Activated naive CD8-positive, alpha-beta T cell (primary cell): ENCODE results near the gene MMP10.

Source experiments
- H3K27ac Mint-ChIP-seq: one replicate; pipeline ENCODE4 v1.8.0; 2021; ENCODE audit warnings: mixed read lengths
- H3K27me3 Mint-ChIP-seq: one replicate; pipeline ENCODE4 v1.8.0; 2021; ENCODE audit warnings: mixed read lengths
- H3K36me3 Mint-ChIP-seq: one replicate; pipeline ENCODE4 v1.8.0; 2021; ENCODE audit warnings: mixed read lengths
- H3K4me1 Mint-ChIP-seq: one replicate; pipeline ENCODE4 v1.8.0; 2021; ENCODE audit warnings: low read depth, mixed read lengths
- H3K4me3 Mint-ChIP-seq: one replicate; pipeline ENCODE4 v1.8.0; 2021; ENCODE audit warnings: mild to moderate bottlenecking, mixed read lengths
- H3K9me3 Mint-ChIP-seq: one replicate; pipeline ENCODE4 v1.8.0; 2021; ENCODE audit warnings: low read depth, mixed read lengths

MMP10 gene

GRCh38 chr11:102722821-102723220 is 57.6 kb downstream of the MMP10 start:
- no peak overlapping the region for H3K4me3 Mint-ChIP-seq
- H3K36me3 Mint-ChIP-seq, result no peaks in the 10 kb centered on the region
- H3K27ac Mint-ChIP-seq, result no peak overlapping the region
- no peaks in the 10 kb centered on the region for H3K9me3 Mint-ChIP-seq
- H3K4me1 Mint-ChIP-seq, result no peaks in the 10 kb centered on the region
- peaks cover 2% of the 10 kb centered on the region for H3K27me3 Mint-ChIP-seq
